ENCODE results near the gene SYNC. TPM values are rescaled to one million over a fixed set of nuclear protein-coding genes. Genes with fewer than 3 reads are reported as not detected.

Gene SYNC
- total and polyA plus RNA-seq, 10 of the 15 experiments (the other 5 are each of a cell fraction or from before 2014, with no cell fraction given) = 0.04 to 0.12 (median 0.05) TPM; not detected in 7

- TF ChIP-seq REST (IDR thresholded peaks at IDR 0.05; ENCODE audit: low read depth, low read length) (no peak), NRF1 (conservative IDR thresholded peaks at IDR 0.05; ENCODE audit: low read depth, low read length) (no peak), IRF3 (IDR thresholded peaks at IDR 0.05) (no peak)
These were observed 26.9 kb upstream of the SYNC start (continued) for GRCh38 chr1:32729254-32730046.

GRCh38 chr1:32728413-32729077 lies 26.0 kb upstream of the SYNC start:
- H3K36me3 ChIP-seq (ENCODE audit: control insufficient read depth in 2 of 2, insufficient read depth in 2 of 2, low read length in 1 of 2) = no peaks in the 10 kb centered on the region
- H3K79me2 ChIP-seq (ENCODE audit: control insufficient read depth, insufficient read depth, low read length) = no peaks in the 10 kb centered on the region
- H3K4me1 ChIP-seq (ENCODE audit: control insufficient read depth, insufficient read depth, low read length) = peaks cover 9% of the 10 kb centered on the region
- H4K20me1 ChIP-seq (ENCODE audit: control insufficient read depth, insufficient read depth) = no peaks in the 10 kb centered on the region
- intact Hi-C loops (cut with micrococcal nuclease; ENCODE audit: unreplicated experiment) = no loop called here
- ATAC-seq (no peak), DNase-seq (ENCODE audit: low read depth, low spot score) (no peak), FAIRE-seq (no peak)
- ChIA-PET CTCF (interaction anchor here (0.9 to 1.4 kb wide), 5 partner anchors 16 to 147 kb away, joined by 3 to 5 read pairs (median 3); no protein-coding TSS in a partner anchor), SMC1A (ENCODE audit: uncharacterized antibody, unreplicated experiment) (interaction anchor here (0.8 to 1.4 kb wide), 2 partner anchors 12 to 45 kb away, joined by 3 to 5 read pairs; no protein-coding TSS in a partner anchor), POLR2A (no interaction called here), RAD21 (ENCODE audit: unreplicated experiment) (interaction anchor here (0.9 to 2.2 kb wide), 4 partner anchors 16 to 208 kb away, joined by 3 to 10 read pairs (median 4); no protein-coding TSS in a partner anchor)
- no peak overlapping the region for H3K27ac ChIP-seq (ENCODE audit: control insufficient read depth, insufficient read depth)
- H3K27me3 ChIP-seq (replicated peaks in 1 of 2; ENCODE audit: control insufficient read depth in 2 of 2, insufficient read depth in 2 of 2, low read length in 1 of 2) = peaks cover 0 to 1% of the 10 kb centered on the region in 2 experiments; a peak in 1 of 4 replicates
- H3K9ac ChIP-seq (ENCODE audit: control insufficient read depth, insufficient read depth, low read length) = no peak overlapping the region
- no peaks in the 10 kb centered on the region for H3K9me3 ChIP-seq (replicated peaks; ENCODE audit: control insufficient read depth, insufficient read depth, low read length)
- WGBS (ENCODE audit: insufficient coverage, insufficient replicate concordance, low lambda C conversion rate, missing lambda C conversion rate) = 57% methylated on average over 7 of the region's 7 CpGs
- BruUV-seq (replicated peaks) = no TSS peak
- in situ Hi-C loops (cut with MboI) = no loop called here
- no peak overlapping the region for H3K4me2 ChIP-seq (ENCODE audit: control insufficient read depth, insufficient read depth)
- no peak overlapping the region for H3K4me3 ChIP-seq
- H2AFZ ChIP-seq (ENCODE audit: control insufficient read depth, low read depth, low read length) = no peak overlapping the region
- TF ChIP-seq NR2C2 (IDR thresholded peaks at IDR 0.05; ENCODE audit: borderline replicate concordance, control insufficient read depth, insufficient read length, low read depth) (no peak), ZBED1 (IDR thresholded peaks at IDR 0.05; ENCODE audit: borderline replicate concordance) (no peak), MYB (IDR thresholded peaks at IDR 0.05; ENCODE audit: borderline replicate concordance, low read depth, low read length) (no peak), CBFB (IDR thresholded peaks at IDR 0.05; ENCODE audit: low read depth) (no peak), ZNF592 (IDR thresholded peaks at IDR 0.05) (no peak), USF2 (IDR thresholded peaks at IDR 0.05; ENCODE audit: borderline replicate concordance, low read depth, low read length) (no peak), SMAD1 (IDR thresholded peaks at IDR 0.05; ENCODE audit: low read depth, partially characterized antibody) (no peak)

Measured in GM12878 (cell line).